Neural cell (in vitro differentiated cells): ENCODE results near the gene AIPL1.

ENCODE experiments used
- CTCF ChIP-seq: fragments of 450-650 bp; IDR thresholded peaks from 2 replicates; pipeline ENCODE4 v1.5.1; 2014; ENCODE audit warnings: antibody characterized with exemption, mild to moderate bottlenecking, moderate library complexity; ENCODE audit not compliant: poor library complexity, severe bottlenecking
- EP300 ChIP-seq: fragments of 450-650 bp; conservative IDR thresholded peaks from 2 replicates; pipeline ENCODE4 v1.6.1; 2014; ENCODE audit warnings: antibody characterized with exemption, mild to moderate bottlenecking, moderate library complexity; ENCODE audit not compliant: poor library complexity, severe bottlenecking
- EZH2 ChIP-seq: fragments of 200-600, 300-800 bp; shearing (Covaris generic), sonication (generic); IDR thresholded peaks from 2 replicates; pipeline ENCODE4 v1.6.1; 2014; ENCODE audit warnings: antibody characterized with exemption, low read length, borderline replicate concordance, mild to moderate bottlenecking; ENCODE audit not compliant: insufficient read depth, poor library complexity, severe bottlenecking
- MXI1 ChIP-seq: fragments of 450-650 bp; conservative IDR thresholded peaks from 2 replicates; pipeline ENCODE4 v1.6.1; 2014; ENCODE audit warnings: antibody characterized with exemption, mild to moderate bottlenecking; ENCODE audit not compliant: poor library complexity, severe bottlenecking
- POLR2AphosphoS5 ChIP-seq: IDR thresholded peaks from 2 replicates; pipeline ENCODE4 v1.6.1; 2012
- RAD21 ChIP-seq: fragments of 450-650 bp; conservative IDR thresholded peaks from 2 replicates; pipeline ENCODE4 v1.6.1; 2014; ENCODE audit warnings: antibody characterized with exemption, mild to moderate bottlenecking, moderate library complexity
- REST ChIP-seq: IDR thresholded peaks from 2 replicates; pipeline ENCODE4 v1.6.1; 2012; ENCODE audit warnings: borderline replicate concordance
- SMC3 ChIP-seq: fragments of 450-650 bp; conservative IDR thresholded peaks from 2 replicates; pipeline ENCODE4 v1.6.1; 2014; ENCODE audit warnings: antibody characterized with exemption, mild to moderate bottlenecking, moderate library complexity; ENCODE audit not compliant: poor library complexity
- TAF1 ChIP-seq: IDR thresholded peaks from 2 replicates; pipeline ENCODE4 v1.6.1; 2012; ENCODE audit warnings: low read depth

GRCh38 chr17:6472517-6472916 is 37.6 kb upstream of the AIPL1 start:
- TF ChIP-seq REST (no peak), POLR2AphosphoS5 (no peak), CTCF (no peak), MXI1 (no peak), EZH2 (no peak), TAF1 (no peak), SMC3 (no peak), EP300 (no peak), RAD21 (no peak)
